IMR-90 (cell line): Measurements from ENCODE around the gene ST8SIA6. TPM values are rescaled to one million over a fixed set of nuclear protein-coding genes. Genes with fewer than 3 reads are reported as not detected.

ENCODE experiments used
- ATAC-seq: fragments of 200-7000 bp; cut with Tn5 transposase; 2 replicates; pipeline ENCODE4 v1.9.1; 2020; ENCODE audit warnings: low read depth, mild to moderate bottlenecking, moderate library complexity
- BruUV-seq: library from RNA; stranded (reverse); fragments of 400-500 nt; replicated peaks from 2 replicates; lab custom pipeline; 2021; lab: Mats Ljungman, UMichigan
- CTCF ChIA-PET: fragments of 300-600 bp; formaldehyde crosslinking; extraction: SDS; loops from one replicate; lab custom pipeline; 2021; ENCODE audit warnings: antibody characterized with exemption; lab: Yijun Ruan, JAX
- POLR2A ChIA-PET: fragments of 300-600 bp; sonication (Branson Sonifier 250); formaldehyde crosslinking; loops from one replicate; lab custom pipeline; 2022; ENCODE audit warnings: antibody characterized with exemption; ENCODE audit not compliant: unreplicated experiment; lab: Charles Lee
- DNase-seq: peaks from one replicate; pipeline ENCODE4 v3.0.0; 2013
- H2AFZ ChIP-seq: replicated peaks from 2 replicates; pipeline ENCODE3; 2013; ENCODE audit warnings: low read length, mild to moderate bottlenecking; ENCODE audit not compliant: poor library complexity
- H2AK5ac ChIP-seq: 2 replicates; pipeline ENCODE4 v1.6.1; 2013; ENCODE audit warnings: low read depth, low read length, inconsistent platforms
- H2AK9ac ChIP-seq: replicated peaks from 2 replicates; pipeline ENCODE3; 2013; ENCODE audit warnings: mild to moderate bottlenecking, low read depth, low read length, moderate library complexity; ENCODE audit not compliant: poor library complexity
- H2BK120ac ChIP-seq: 2 replicates; pipeline ENCODE4 v1.6.1; 2013; ENCODE audit warnings: low read depth, low read length, inconsistent platforms
- H2BK15ac ChIP-seq: 3 replicates; pipeline ENCODE4 v1.6.1; 2013; ENCODE audit warnings: low read depth, low read length, inconsistent platforms
- H2BK20ac ChIP-seq: 2 replicates; pipeline ENCODE4 v1.6.1; 2013; ENCODE audit warnings: low read depth, mild to moderate bottlenecking, inconsistent platforms, low read length, moderate library complexity
- H2BK5ac ChIP-seq: 2 replicates; pipeline ENCODE4 v1.6.1; 2013; ENCODE audit warnings: mild to moderate bottlenecking, low read depth, low read length, inconsistent platforms; ENCODE audit not compliant: poor library complexity, severe bottlenecking
- H3K14ac ChIP-seq: replicated peaks from 2 replicates; pipeline ENCODE4 v1.6.1; 2013; ENCODE audit warnings: low read depth, low read length, inconsistent platforms
- H3K18ac ChIP-seq: 2 replicates; pipeline ENCODE4 v1.6.1; 2013; ENCODE audit warnings: low read depth, low read length, control low read depth
- H3K23ac ChIP-seq: 2 replicates; pipeline ENCODE4 v1.6.1; 2013; ENCODE audit warnings: low read depth, low read length, inconsistent platforms
- H3K27ac ChIP-seq: 2 replicates; pipeline ENCODE4 v1.5.1; 2013; ENCODE audit warnings: mild to moderate bottlenecking, control low read depth, low read length; ENCODE audit not compliant: insufficient read depth
- H3K27me3 ChIP-seq: 2 replicates; pipeline ENCODE4 v1.6.1; 2013; ENCODE audit warnings: low read length; ENCODE audit not compliant: control insufficient read depth, insufficient read depth
- H3K36me3 ChIP-seq: 2 replicates; pipeline ENCODE4 v1.6.1; 2013; ENCODE audit warnings: low read length, mixed read lengths; ENCODE audit not compliant: control insufficient read depth, insufficient read depth
- H3K4ac ChIP-seq: 2 replicates; pipeline ENCODE4 v1.6.1; 2013; ENCODE audit warnings: low read depth, low read length, inconsistent platforms
- H3K4me1 ChIP-seq: 2 replicates; pipeline ENCODE4 v1.6.1; 2013; ENCODE audit warnings: low read length, mixed read lengths; ENCODE audit not compliant: control insufficient read depth, insufficient read depth
- H3K4me2 ChIP-seq: 2 replicates; pipeline ENCODE4 v1.6.1; 2013; ENCODE audit warnings: low read depth, mild to moderate bottlenecking, control low read depth, low read length, moderate library complexity
- H3K4me3 ChIP-seq: 2 replicates; pipeline ENCODE4 v1.5.1; 2013; ENCODE audit warnings: low read depth, mild to moderate bottlenecking, control low read depth, low read length, moderate library complexity; ENCODE audit not compliant: insufficient read depth
- H3K56ac ChIP-seq: 2 replicates; pipeline ENCODE4 v1.6.1; 2013; ENCODE audit warnings: low read length, inconsistent platforms; ENCODE audit not compliant: insufficient read depth; ENCODE audit errors: extremely low read depth
- H3K79me1 ChIP-seq, 2 experiments: 2 replicates each; pipeline ENCODE4 v1.6.1; 2013; ENCODE audit warnings: low read length in 2 of 2, inconsistent platforms in 1 of 2, low read depth in 1 of 2
- H3K9ac ChIP-seq: 2 replicates; pipeline ENCODE4 v1.6.1; 2013; ENCODE audit warnings: low read depth, low read length, control low read depth
- H3K9me1 ChIP-seq: 2 replicates; pipeline ENCODE4 v1.6.1; 2013; ENCODE audit warnings: low read length, inconsistent platforms; ENCODE audit not compliant: insufficient read depth
- H3K9me3 ChIP-seq: 2 replicates; pipeline ENCODE4 v1.6.1; 2013; ENCODE audit warnings: low read length; ENCODE audit not compliant: control insufficient read depth, insufficient read depth
- H4K20me1 ChIP-seq: 2 replicates; pipeline ENCODE4 v1.6.1; 2013; ENCODE audit warnings: low read length, inconsistent platforms; ENCODE audit not compliant: insufficient read depth
- H4K5ac ChIP-seq: 2 replicates; pipeline ENCODE4 v1.6.1; 2013; ENCODE audit warnings: mild to moderate bottlenecking, low read depth, low read length, control low read depth
- H4K8ac ChIP-seq, 2 experiments: 2 replicates each; pipeline ENCODE4 v1.6.1; 2013; ENCODE audit warnings: low read depth in 2 of 2, low read length in 2 of 2, control low read depth in 1 of 2, inconsistent platforms in 1 of 2
- H4K91ac ChIP-seq: 2 replicates; pipeline ENCODE4 v1.6.1; 2013; ENCODE audit warnings: low read depth, low read length, inconsistent platforms; ENCODE audit not compliant: insufficient read depth
- BHLHE40 ChIP-seq: fragments of 150-350 bp; IDR thresholded peaks from 2 replicates; pipeline ENCODE4 v1.6.1; 2016; ENCODE audit warnings: mild to moderate bottlenecking, low read depth, low read length
- CEBPB ChIP-seq: IDR thresholded peaks from 2 replicates; pipeline ENCODE4 v1.6.1; 2012; ENCODE audit warnings: low read depth, low read length, improper control_type of control experiment
- CHD1 ChIP-seq: IDR thresholded peaks from 2 replicates; pipeline ENCODE4 v1.6.1; 2012; ENCODE audit warnings: low read depth, low read length, improper control_type of control experiment
- ELK1 ChIP-seq: fragments of 150-350 bp; IDR thresholded peaks from 2 replicates; pipeline ENCODE4 v1.6.1; 2016; ENCODE audit warnings: low read depth, mild to moderate bottlenecking, low read length, moderate library complexity, borderline replicate concordance
- FOS ChIP-seq: fragments of 150-350 bp; IDR thresholded peaks from 2 replicates; pipeline ENCODE4 v1.6.1; 2016; ENCODE audit warnings: low read depth, low read length
- MAFK ChIP-seq: IDR thresholded peaks from 2 replicates; pipeline ENCODE4 v1.6.1; 2012; ENCODE audit warnings: low read depth, low read length, improper control_type of control experiment
- MAZ ChIP-seq: IDR thresholded peaks from 2 replicates; pipeline ENCODE4 v1.6.1; 2012; ENCODE audit warnings: low read depth, mild to moderate bottlenecking, low read length, improper control_type of control experiment, moderate library complexity, borderline replicate concordance
- MXI1 ChIP-seq: IDR thresholded peaks from 2 replicates; pipeline ENCODE4 v1.6.1; 2012; ENCODE audit warnings: low read depth, mild to moderate bottlenecking, low read length, moderate library complexity, borderline replicate concordance
- NFE2L2 ChIP-seq: fragments of 150-350 bp; IDR thresholded peaks from 2 replicates; pipeline ENCODE4 v1.6.1; 2016; ENCODE audit warnings: low read depth, mild to moderate bottlenecking, low read length
- POLR2A ChIP-seq: IDR thresholded peaks from 2 replicates; pipeline ENCODE4 v1.6.1; 2012; ENCODE audit warnings: mild to moderate bottlenecking, low read depth, low read length
- RAD21 ChIP-seq: IDR thresholded peaks from 2 replicates; pipeline ENCODE4 v1.6.1; 2012; ENCODE audit warnings: low read length, improper control_type of control experiment
- RCOR1 ChIP-seq: IDR thresholded peaks from 2 replicates; pipeline ENCODE4 v1.6.1; 2012; ENCODE audit warnings: mild to moderate bottlenecking, low read length, improper control_type of control experiment; ENCODE audit not compliant: insufficient replicate concordance
- RFX5 ChIP-seq: IDR thresholded peaks from 2 replicates; pipeline ENCODE4 v1.8.0; 2012; ENCODE audit warnings: low read depth, mild to moderate bottlenecking, low read length, moderate library complexity
- SMC3 ChIP-seq: fragments of 150-350 bp; IDR thresholded peaks from 2 replicates; pipeline ENCODE4 v1.6.1; 2016; ENCODE audit warnings: low read depth, mild to moderate bottlenecking, antibody characterized with exemption, low read length, moderate library complexity
- USF2 ChIP-seq: fragments of 150-350 bp; IDR thresholded peaks from 2 replicates; pipeline ENCODE4 v1.6.1; 2017; ENCODE audit warnings: mild to moderate bottlenecking, antibody characterized with exemption, low read length, low read depth
- WGBS, 2 experiments: methylation state at CpG; one replicate each; pipeline versions ENCODE4 v1.1.5 to v1.1.7; 2013; ENCODE audit warnings: missing lambda C conversion rate in 2 of 2; ENCODE audit not compliant: insufficient read length in 1 of 2; ENCODE audit errors: extremely low coverage in 2 of 2; 5-methylcytosine and 5-hydroxymethylcytosine counted together
- dilution Hi-C: fragments of 300-500 bp; cut with HindIII; formaldehyde crosslinking; loops from one replicate; pipeline ENCODE4 v1.14.3; 2018; ENCODE audit warnings: low sequenced_read_pairs; ENCODE audit not compliant: unreplicated experiment
- in situ Hi-C: fragments of 300-500 bp; cut with MboI; formaldehyde crosslinking; loops from 3 replicates; pipeline ENCODE4 v1.14.3; 2019; ENCODE audit warnings: low sequenced_read_pairs, inconsistent platforms, mixed read lengths
- intact Hi-C: fragments of 100-400 bp; cut with micrococcal nuclease; formaldehyde crosslinking; loops from 2 replicates; pipeline ENCODE4 v1.10.0; 2022
- polyA plus RNA-seq, 3 experiments: library from polyadenylated mRNA; depleted of rRNA; stranded (reverse); fragments of >200 nt; gene quantifications; 2 replicates each; pipeline ENCODE4 v1.2.3, GENCODE V29; 2012; ENCODE audit warnings: low replicate concordance in 1 of 3
- total RNA-seq: library from RNA; depleted of rRNA; stranded (reverse); fragments of >200 nt; gene quantifications from 2 replicates; pipeline ENCODE4 v1.2.3, GENCODE V29; 2012
- TF ChIP-seq, protein P1 (sequence below): conservative IDR thresholded peaks from 2 replicates; pipeline ENCODE4 v1.5.1; 2012; ENCODE audit warnings: mild to moderate bottlenecking, low read depth, low read length, improper control_type of control experiment

The ST8SIA6 gene
- total and polyA plus RNA-seq, 2 of the 4 experiments (the other 2 are of a cell fraction) = 0.10 to 0.18 TPM

- TF ChIP-seq MAFK (no peak), RAD21 (no peak), FOS (no peak), RCOR1 (no peak), CHD1 (no peak), MXI1 (no peak), BHLHE40 (no peak), POLR2A (no peak), CEBPB (no peak), ELK1 (no peak), SMC3 (no peak), USF2 (no peak), MAZ (no peak), RFX5 (no peak), NFE2L2 (no peak)
- TF ChIP-seq, protein P1, sequence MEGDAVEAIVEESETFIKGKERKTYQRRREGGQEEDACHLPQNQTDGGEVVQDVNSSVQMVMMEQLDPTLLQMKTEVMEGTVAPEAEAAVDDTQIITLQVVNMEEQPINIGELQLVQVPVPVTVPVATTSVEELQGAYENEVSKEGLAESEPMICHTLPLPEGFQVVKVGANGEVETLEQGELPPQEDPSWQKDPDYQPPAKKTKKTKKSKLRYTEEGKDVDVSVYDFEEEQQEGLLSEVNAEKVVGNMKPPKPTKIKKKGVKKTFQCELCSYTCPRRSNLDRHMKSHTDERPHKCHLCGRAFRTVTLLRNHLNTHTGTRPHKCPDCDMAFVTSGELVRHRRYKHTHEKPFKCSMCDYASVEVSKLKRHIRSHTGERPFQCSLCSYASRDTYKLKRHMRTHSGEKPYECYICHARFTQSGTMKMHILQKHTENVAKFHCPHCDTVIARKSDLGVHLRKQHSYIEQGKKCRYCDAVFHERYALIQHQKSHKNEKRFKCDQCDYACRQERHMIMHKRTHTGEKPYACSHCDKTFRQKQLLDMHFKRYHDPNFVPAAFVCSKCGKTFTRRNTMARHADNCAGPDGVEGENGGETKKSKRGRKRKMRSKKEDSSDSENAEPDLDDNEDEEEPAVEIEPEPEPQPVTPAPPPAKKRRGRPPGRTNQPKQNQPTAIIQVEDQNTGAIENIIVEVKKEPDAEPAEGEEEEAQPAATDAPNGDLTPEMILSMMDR = no peak
- BruUV-seq = no TSS peak
- ChIA-PET CTCF (no interaction called here), POLR2A (no interaction called here)
- no peak overlapping the region for H2BK15ac ChIP-seq
- H3K4me1 ChIP-seq = no peaks in the 10 kb centered on the region
- H3K9me1 ChIP-seq = no peaks in the 10 kb centered on the region
- in situ Hi-C loops (no loop called here), intact Hi-C loops (no loop called here), dilution Hi-C loops (no loop called here)
- DNase-seq (no peak), ATAC-seq (no peak)
- H3K4me2 ChIP-seq = no peak overlapping the region
- H4K91ac ChIP-seq = no peak overlapping the region
- H4K8ac ChIP-seq = no peak overlapping the region
- no peak overlapping the region for H2BK20ac ChIP-seq
- no peak overlapping the region for H3K4ac ChIP-seq
- H3K9ac ChIP-seq = no peak overlapping the region
- H4K5ac ChIP-seq = no peak overlapping the region
- H3K79me1 ChIP-seq = no peaks in the 10 kb centered on the region
- H3K36me3 ChIP-seq = no peaks in the 10 kb centered on the region
- no peak overlapping the region for H3K18ac ChIP-seq
- H2AK9ac ChIP-seq = no peak overlapping the region
- no peak overlapping the region for H3K27ac ChIP-seq
- H2AFZ ChIP-seq = no peak overlapping the region
- H3K23ac ChIP-seq = no peak overlapping the region
- no peak overlapping the region for H2AK5ac ChIP-seq
- H3K9me3 ChIP-seq = no peaks in the 10 kb centered on the region
- no peak overlapping the region for H3K56ac ChIP-seq
- no peaks in the 10 kb centered on the region for H4K20me1 ChIP-seq
- peaks cover 5% of the 10 kb centered on the region; the same call in 1 of the 2 replicates for H3K27me3 ChIP-seq
- H3K14ac ChIP-seq = no peak overlapping the region
- H2BK5ac ChIP-seq = no peak overlapping the region
- H2BK120ac ChIP-seq = no peak overlapping the region
- WGBS, 2 experiments = 90% methylated on average over 2 of the region's 6 CpGs; no CpG with 5 or more reads in 1 of the 2 experiments
- no peak overlapping the region for H3K4me3 ChIP-seq
Measured at GRCh38 chr10:17385066-17385465, 69.3 kb downstream of the ST8SIA6 start.
